ENCODE results near the gene ANTXR1. TPM values are rescaled to one million over a fixed set of nuclear protein-coding genes. Genes with fewer than 3 reads are reported as not detected.

ANTXR1 gene
- total RNA-seq, 1 experiment from 2014 or later, result 25.7 TPM

GRCh38 chr2:69088466-69088865, 75.5 kb downstream of the ANTXR1 start:
- ATAC-seq, result no peak
- no peak for TF ChIP-seq SRF (IDR thresholded peaks at IDR 0.05; ENCODE audit: low read depth)
- no peak for TF ChIP-seq POLR2A (IDR thresholded peaks at IDR 0.05; ENCODE audit: borderline replicate concordance, extremely low read depth, insufficient read depth, insufficient read length)
- RAD21 ChIA-PET (ENCODE audit: low non-redundant PET in 1 of 2, low total read pairs in 2 of 2, uncharacterized antibody in 2 of 2, unreplicated experiment in 2 of 2), result no interaction called here
- H3K9me3 ChIP-seq (ENCODE audit: control insufficient read depth in 1 of 2, insufficient read depth in 1 of 2, low read depth in 1 of 2, low read length in 2 of 2), result no peaks in the 10 kb centered on the region
- no peak for DNase-seq (ENCODE audit: low read depth, low spot score)
- BruUV-seq (replicated peaks), result no TSS peak
- no peak overlapping the region for H3K27ac ChIP-seq (ENCODE audit: low read depth, low read length)
- H3K36me3 ChIP-seq (ENCODE audit: control insufficient read depth in 1 of 2, insufficient read depth in 2 of 2, low read length in 2 of 2), result no peaks in the 10 kb centered on the region
- H2AFZ ChIP-seq (ENCODE audit: low read depth, low read length, poor library complexity, severe bottlenecking), result no peak overlapping the region
- no peaks in the 10 kb centered on the region for H3K9me2 ChIP-seq (ENCODE audit: insufficient read depth)
- H3K4me3 ChIP-seq (replicated peaks in 1 of 2; ENCODE audit: low read depth in 1 of 2, low read length in 2 of 2), result no peak overlapping the region
- no peaks in the 10 kb centered on the region for H3K4me1 ChIP-seq (ENCODE audit: control insufficient read depth in 1 of 2, insufficient read depth in 2 of 2, low read length in 2 of 2)
- no peaks in the 10 kb centered on the region for H3K27me3 ChIP-seq (ENCODE audit: insufficient read depth, low read length)
- CTCF ChIA-PET, result no interaction called here
- intact Hi-C loops (cut with micrococcal nuclease), result no loop called here
- no peaks in the 10 kb centered on the region for H3K79me2 ChIP-seq (ENCODE audit: insufficient read depth, low read length)
- no peak overlapping the region for H3K9ac ChIP-seq (ENCODE audit: low read length)
- H3K4me2 ChIP-seq (ENCODE audit: low read length), result no peak overlapping the region
- POLR2A ChIA-PET, result interaction anchor here (1.5 kb wide), 1 partner anchor 8 kb away, joined by 3 read pairs; no protein-coding TSS in a partner anchor
- no peaks in the 10 kb centered on the region for H4K20me1 ChIP-seq (ENCODE audit: insufficient read depth)

- no peaks in the 10 kb centered on the region for H4K20me1 ChIP-seq (ENCODE audit: insufficient read depth)
- DNase-seq (ENCODE audit: low read depth, low spot score), result no peak
- H3K27me3 ChIP-seq (ENCODE audit: insufficient read depth, low read length), result no peaks in the 10 kb centered on the region
- no peaks in the 10 kb centered on the region for H3K36me3 ChIP-seq (ENCODE audit: control insufficient read depth in 1 of 2, insufficient read depth in 2 of 2, low read length in 2 of 2)
- intact Hi-C loops (cut with micrococcal nuclease), result no loop called here
- ChIA-PET POLR2A (interaction anchor here (1.5 kb wide), 1 partner anchor 9 kb away, joined by 3 read pairs; no protein-coding TSS in a partner anchor), CTCF (no interaction called here), RAD21 (ENCODE audit: low non-redundant PET in 1 of 2, low total read pairs in 2 of 2, uncharacterized antibody in 2 of 2, unreplicated experiment in 2 of 2) (no interaction called here)
- TF ChIP-seq TCF7L2 (IDR thresholded peaks at IDR 0.05; ENCODE audit: borderline replicate concordance, extremely low read depth, insufficient read depth, insufficient read length) (no peak), POLR2A (IDR thresholded peaks at IDR 0.05; ENCODE audit: borderline replicate concordance, extremely low read depth, insufficient read depth, insufficient read length) (no peak), EZH2phosphoT487 (IDR thresholded peaks at IDR 0.05; ENCODE audit: borderline replicate concordance) (no peak), CEBPB (IDR thresholded peaks at IDR 0.05; ENCODE audit: low read depth) (no peak), RAD21 (IDR thresholded peaks at IDR 0.05; ENCODE audit: low read depth) (no peak), ZBTB33 (IDR thresholded peaks at IDR 0.05; ENCODE audit: extremely low read depth, insufficient replicate concordance, low read length) (no peak), ELF1 (IDR thresholded peaks at IDR 0.05; ENCODE audit: borderline replicate concordance, low read depth) (no peak), ZNF274 (IDR thresholded peaks at IDR 0.05; ENCODE audit: low read depth, low read length) (no peak), POLR2AphosphoS5 (IDR thresholded peaks at IDR 0.05; ENCODE audit: low read depth, low read length) (no peak), SRF (IDR thresholded peaks at IDR 0.05; ENCODE audit: low read depth) (no peak), YY1 (IDR thresholded peaks at IDR 0.05; ENCODE audit: extremely low read depth, insufficient replicate concordance, low read depth, low read length) (no peak)
- TF ChIP-seq, protein P1, sequence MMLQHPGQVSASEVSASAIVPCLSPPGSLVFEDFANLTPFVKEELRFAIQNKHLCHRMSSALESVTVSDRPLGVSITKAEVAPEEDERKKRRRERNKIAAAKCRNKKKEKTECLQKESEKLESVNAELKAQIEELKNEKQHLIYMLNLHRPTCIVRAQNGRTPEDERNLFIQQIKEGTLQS (IDR thresholded peaks at IDR 0.05), result no peak
- TF ChIP-seq, protein P2, sequence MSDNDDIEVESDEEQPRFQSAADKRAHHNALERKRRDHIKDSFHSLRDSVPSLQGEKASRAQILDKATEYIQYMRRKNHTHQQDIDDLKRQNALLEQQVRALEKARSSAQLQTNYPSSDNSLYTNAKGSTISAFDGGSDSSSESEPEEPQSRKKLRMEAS (IDR thresholded peaks at IDR 0.05), result no peak
- no peak overlapping the region for H3K27ac ChIP-seq (ENCODE audit: low read depth, low read length)
- no peak overlapping the region for H2AFZ ChIP-seq (ENCODE audit: low read depth, low read length, poor library complexity, severe bottlenecking)
- H3K4me1 ChIP-seq (ENCODE audit: control insufficient read depth in 1 of 2, insufficient read depth in 2 of 2, low read length in 2 of 2), result no peaks in the 10 kb centered on the region
- H3K79me2 ChIP-seq (ENCODE audit: insufficient read depth, low read length), result no peaks in the 10 kb centered on the region
- ATAC-seq, result no peak
- no peaks in the 10 kb centered on the region for H3K9me2 ChIP-seq (ENCODE audit: insufficient read depth)
- H3K4me3 ChIP-seq (replicated peaks in 1 of 2; ENCODE audit: low read depth in 1 of 2, low read length in 2 of 2), result no peak overlapping the region
- no peak overlapping the region for H3K9ac ChIP-seq (ENCODE audit: low read length)
- H3K9me3 ChIP-seq (ENCODE audit: control insufficient read depth in 1 of 2, insufficient read depth in 1 of 2, low read depth in 1 of 2, low read length in 2 of 2), result no peaks in the 10 kb centered on the region
- no peak overlapping the region for H3K4me2 ChIP-seq (ENCODE audit: low read length)
- BruUV-seq (replicated peaks), result no TSS peak
These were observed 76.3 kb downstream of the ANTXR1 start for GRCh38 chr2:69089266-69089665.

All from HCT116 (cell line).